GM12878 (cell line): ENCODE data around the gene PFKL.

Source experiments
- PRDM15 ChIP-seq: fragments of 450-650 bp; formaldehyde crosslinking; IDR thresholded peaks from 2 replicates; pipeline ENCODE4 v1.4.0; 2020; ENCODE audit warnings: mild to moderate bottlenecking, moderate library complexity
- ZNF24 ChIP-seq: fragments of 450-650 bp; IDR thresholded peaks from 2 replicates; pipeline ENCODE4 v1.6.1; 2017; ENCODE audit warnings: antibody characterized with exemption, mild to moderate bottlenecking

- TF ChIP-seq PRDM15, result no peak
- no peak for TF ChIP-seq ZNF24
Measured at GRCh38 chr21:44323591-44323990, 23.7 kb downstream of the PFKL start.
